ENCODE measurements around the gene PGBD2.

GRCh38 chr1:248873409-248873992, 32.5 kb upstream of the PGBD2 start:
- TF ChIP-seq POLR2A (conservative IDR thresholded peaks at IDR 0.05), result peak; percentile 82
- no peak for TF ChIP-seq SMARCC2 (IDR thresholded peaks at IDR 0.05; ENCODE audit: low read depth)
- TF ChIP-seq RFX5 (IDR thresholded peaks at IDR 0.05; ENCODE audit: low read depth, low read length), result no peak
- no peak for TF ChIP-seq NR3C1 (CRISPR knock-in tag; IDR thresholded peaks at IDR 0.05)
- TF ChIP-seq ATF1 (CRISPR knock-in tag; IDR thresholded peaks at IDR 0.05), result no peak
- no peak for TF ChIP-seq ATF1 (tag; IDR thresholded peaks at IDR 0.05)
- TF ChIP-seq CTCF (IDR thresholded peaks at IDR 0.05 in 2 of 3, conservative IDR thresholded peaks at IDR 0.05 in 1 of 3; ENCODE audit: insufficient read depth in 2 of 3, low read depth in 1 of 3, low read length in 3 of 3), result peak in 1 of 3 experiments; percentile 4; a peak in 2 of 6 replicates
- TF ChIP-seq MED1 (CRISPR knock-in tag; IDR thresholded peaks at IDR 0.05; ENCODE audit: borderline replicate concordance), result no peak
- TF ChIP-seq ATF3 (IDR thresholded peaks at IDR 0.05), result no peak
- no peak; the same call in 1 of the 2 replicates for TF ChIP-seq ATF3 (CRISPR knock-in tag; conservative IDR thresholded peaks at IDR 0.05)
- peak; percentile 91 for TF ChIP-seq E2F5 (CRISPR knock-in tag; IDR thresholded peaks at IDR 0.05)
- peak; percentile 94 for TF ChIP-seq BDP1 (IDR thresholded peaks at IDR 0.05; ENCODE audit: insufficient read depth, insufficient read length)
- peak in 2 of 3 experiments; percentile 56 to 74 for TF ChIP-seq YY1 (IDR thresholded peaks at IDR 0.05; ENCODE audit: borderline replicate concordance in 1 of 3, control insufficient read depth in 1 of 3, extremely low read depth in 1 of 3, insufficient read depth in 3 of 3, insufficient read length in 1 of 3, insufficient replicate concordance in 2 of 3, low read depth in 1 of 3, low read length in 2 of 3)
- TF ChIP-seq NRF1 (conservative IDR thresholded peaks at IDR 0.05 in 1 of 2, IDR thresholded peaks at IDR 0.05 in 1 of 2), result peak in 1 of 2 experiments; percentile 22; a peak in 2 of 4 replicates
